SK-N-SH (cell line): ENCODE data around the gene ZC3HAV1L. TPM values are rescaled to one million over a fixed set of nuclear protein-coding genes. Genes with fewer than 3 reads are reported as not detected.

Experiments used
- CTCF ChIA-PET: fragments of 300-600, 350-600 bp; formaldehyde crosslinking; extraction: SDS; loops from one replicate; lab custom pipeline; 2021; lab: Yijun Ruan, JAX
- POLR2A ChIA-PET: fragments of 350-600 bp; sonication (Branson Sonifier 250); formaldehyde crosslinking; extraction: SDS; loops from one replicate; lab custom pipeline; 2020; ENCODE audit warnings: antibody characterized with exemption, inconsistent platforms; lab: Yijun Ruan, JAX
- DNase-seq: peaks from one replicate; pipeline ENCODE4 v3.0.0; 2012
- H2AFZ ChIP-seq: fragments of 200-600 bp; sonication (generic); 2 replicates; pipeline ENCODE4 v1.8.1; 2016; ENCODE audit warnings: antibody characterized with exemption, mild to moderate bottlenecking, low read depth
- H3F3A ChIP-seq: fragments of 200-600 bp; sonication (generic); replicated peaks from 2 replicates; pipeline ENCODE3; 2016; ENCODE audit warnings: antibody characterized with exemption, mild to moderate bottlenecking; ENCODE audit not compliant: insufficient read depth
- H3K27ac ChIP-seq, 2 experiments: fragments of 200-500 bp in 1 of 2; fragments of 200-600 bp in 1 of 2; sonication (Bioruptor generic) in 1 of 2; sonication (generic), shearing (Covaris generic) in 1 of 2; 2 replicates each; pipeline versions ENCODE4 v1.5.1 to v1.6.1; 2014 to 2016; ENCODE audit warnings: low read depth in 2 of 2, inconsistent platforms in 1 of 2, low read length in 1 of 2, mild to moderate bottlenecking in 1 of 2, mixed read lengths in 1 of 2
- H3K27me3 ChIP-seq: fragments of 200-600 bp; sonication (generic), shearing (Covaris generic); 2 replicates; pipeline ENCODE4 v1.6.1; 2016; ENCODE audit warnings: mixed run types; ENCODE audit not compliant: insufficient read depth
- H3K36me3 ChIP-seq, 2 experiments: fragments of 200-500 bp in 1 of 2; fragments of 200-600 bp in 1 of 2; sonication (Bioruptor generic) in 1 of 2; sonication (generic) in 1 of 2; replicated peaks in 1 of 2; 2 replicates each; pipeline versions ENCODE3 to v1.5.1; 2014 to 2016; ENCODE audit warnings: low read length in 1 of 2, mild to moderate bottlenecking in 1 of 2; ENCODE audit not compliant: insufficient read depth in 2 of 2, control insufficient read depth in 1 of 2
- H3K4me1 ChIP-seq, 2 experiments: fragments of 200-500 bp in 1 of 2; fragments of 200-600 bp in 1 of 2; sonication (Bioruptor generic) in 1 of 2; sonication (generic), shearing (Covaris generic) in 1 of 2; 2 replicates each; pipeline versions ENCODE4 v1.5.1 to v1.6.1; 2014 to 2016; ENCODE audit warnings: low read depth in 1 of 2, low read length in 1 of 2, mixed run types in 1 of 2; ENCODE audit not compliant: insufficient read depth in 2 of 2, control insufficient read depth in 1 of 2
- H3K4me2 ChIP-seq: fragments of 200-600 bp; sonication (generic), shearing (Covaris generic); 2 replicates; pipeline ENCODE4 v1.6.1; 2017; ENCODE audit warnings: mixed run types
- H3K4me3 ChIP-seq, 2 experiments: fragments of 200-500 bp in 1 of 2; fragments of 200-600 bp in 1 of 2; sonication (Bioruptor generic) in 1 of 2; sonication (generic), shearing (Covaris generic) in 1 of 2; 2 replicates each; pipeline versions ENCODE4 v1.5.1 to v1.8.1; 2014 to 2016; ENCODE audit warnings: low read depth in 2 of 2, inconsistent platforms in 1 of 2, low read length in 1 of 2, mild to moderate bottlenecking in 1 of 2, mixed read lengths in 1 of 2, moderate library complexity in 1 of 2
- H3K79me2 ChIP-seq: fragments of 200-600 bp; sonication (generic); 2 replicates; pipeline ENCODE4 v1.8.1; 2017; ENCODE audit warnings: mild to moderate bottlenecking; ENCODE audit not compliant: insufficient read depth
- H3K9ac ChIP-seq: fragments of 200-600 bp; sonication (generic); 2 replicates; pipeline ENCODE4 v1.6.1; 2017; ENCODE audit warnings: mixed run types
- H3K9me2 ChIP-seq: fragments of 200-600 bp; sonication (generic); 2 replicates; pipeline ENCODE4 v1.6.1; 2017; ENCODE audit warnings: mixed run types
- H3K9me3 ChIP-seq: fragments of 200-600 bp; sonication (generic); 2 replicates; pipeline ENCODE4 v1.6.1; 2017; ENCODE audit warnings: mixed run types, mild to moderate bottlenecking, moderate library complexity
- H4K20me1 ChIP-seq: fragments of 200-600 bp; sonication (generic); 2 replicates; pipeline ENCODE4 v1.6.1; 2017; ENCODE audit warnings: mild to moderate bottlenecking, mixed run types; ENCODE audit not compliant: insufficient read depth
- FOSL2 ChIP-seq: IDR thresholded peaks from 2 replicates; pipeline ENCODE4 v1.4.0; 2012; ENCODE audit warnings: low read depth, mild to moderate bottlenecking, moderate library complexity, borderline replicate concordance
- FOXJ3 ChIP-seq: sonication (generic); formaldehyde crosslinking; IDR thresholded peaks from 2 replicates; pipeline ENCODE4 v1.5.1; 2020; ENCODE audit warnings: mild to moderate bottlenecking, missing genetic modification reagents
- GABPA ChIP-seq: IDR thresholded peaks from 2 replicates; pipeline ENCODE4 v1.4.0; 2012; ENCODE audit warnings: low read depth, mild to moderate bottlenecking
- GATA2 ChIP-seq: sonication (generic); formaldehyde crosslinking; IDR thresholded peaks from 2 replicates; pipeline ENCODE4 v1.5.0; 2020; ENCODE audit warnings: mild to moderate bottlenecking, missing genetic modification reagents
- JUND ChIP-seq: IDR thresholded peaks from 2 replicates; pipeline ENCODE4 v1.4.0; 2012
- MEF2A ChIP-seq: IDR thresholded peaks from 2 replicates; pipeline ENCODE4 v1.4.0; 2012; ENCODE audit warnings: low read depth, borderline replicate concordance
- RAD21 ChIP-seq: IDR thresholded peaks from 2 replicates; pipeline ENCODE4 v1.6.1; 2012; ENCODE audit warnings: mild to moderate bottlenecking, low read length
- RFX5 ChIP-seq: IDR thresholded peaks from 2 replicates; pipeline ENCODE4 v1.6.1; 2012; ENCODE audit warnings: mild to moderate bottlenecking, improper control_type of control experiment, low read length
- SIN3A ChIP-seq: IDR thresholded peaks from 2 replicates; pipeline ENCODE4 v1.6.1; 2012; ENCODE audit warnings: low read depth, mild to moderate bottlenecking, low read length, moderate library complexity, borderline replicate concordance
- SMC3 ChIP-seq: IDR thresholded peaks from 2 replicates; pipeline ENCODE4 v1.6.1; 2012; ENCODE audit warnings: low read depth, low read length, improper control_type of control experiment
- TCF12 ChIP-seq: IDR thresholded peaks from 2 replicates; pipeline ENCODE4 v1.4.0; 2012
- YY1 ChIP-seq: IDR thresholded peaks from 2 replicates; pipeline ENCODE4 v1.4.0; 2012; ENCODE audit warnings: low read depth, mild to moderate bottlenecking
- WGBS: methylation state at CpG from one replicate; pipeline ENCODE4 v1.1.6; 2017; ENCODE audit warnings: low lambda C conversion rate; 5-methylcytosine and 5-hydroxymethylcytosine counted together
- polyA plus RNA-seq, 3 experiments: library from polyadenylated mRNA; depleted of rRNA; stranded (reverse); fragments of >200 nt; gene quantifications; 2 replicates each; pipeline ENCODE4 v1.2.3, GENCODE V29; 2012
- TF ChIP-seq, protein P1 (sequence below): IDR thresholded peaks from 2 replicates; pipeline ENCODE4; 2012
- TF ChIP-seq, protein P2 (sequence below): IDR thresholded peaks from 2 replicates; pipeline ENCODE4 v1.4.0; 2012; ENCODE audit warnings: low read depth
- TF ChIP-seq, protein P3 (sequence below): fragments of 200-600 bp; sonication (generic); IDR thresholded peaks from 2 replicates; pipeline ENCODE4 v1.6.1; 2017; ENCODE audit warnings: antibody characterized with exemption, mild to moderate bottlenecking, moderate library complexity
- TF ChIP-seq, protein P4 (sequence below): IDR thresholded peaks from 2 replicates; pipeline ENCODE4 v1.4.0; 2012; ENCODE audit warnings: low read depth, borderline replicate concordance

ZC3HAV1L gene
- polyA plus RNA-seq, 1 of the 3 experiments (the other 2 are of a cell fraction) = 9.7 TPM

DNA sequence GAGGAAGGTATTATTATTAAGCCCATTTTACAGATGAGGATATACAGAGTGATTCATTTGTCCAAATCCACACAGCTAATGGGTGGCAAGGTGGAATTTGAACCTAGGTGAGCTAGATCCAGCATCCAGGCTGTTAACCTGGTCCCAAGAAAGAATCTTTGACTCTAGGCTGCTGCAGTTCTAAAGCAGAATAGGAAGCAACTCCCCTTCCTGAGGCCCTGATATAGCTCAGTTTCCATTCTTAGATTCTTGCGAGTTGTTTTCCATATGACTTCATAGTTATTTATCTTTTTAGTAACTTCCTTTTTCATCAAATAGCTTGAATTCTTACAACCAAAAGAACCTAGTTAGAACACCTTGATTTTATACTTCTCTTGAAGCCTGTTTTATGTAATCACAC, 24.1 kb upstream of the ZC3HAV1L start:
- Histone ChIP-seq H3K9ac (no peak overlapping the region), H3K36me3 (peaks cover 34 to 46% of the 10 kb centered on the region in 2 experiments), H3K27ac (no peak overlapping the region), H3K9me3 (no peaks in the 10 kb centered on the region), H3K4me1 (no peaks in the 10 kb centered on the region), H3K79me2 (no peaks in the 10 kb centered on the region), H4K20me1 (no peaks in the 10 kb centered on the region), H3K27me3 (no peaks in the 10 kb centered on the region), H3K4me2 (no peak overlapping the region), H3K4me3 (no peak overlapping the region), H3K9me2 (no peaks in the 10 kb centered on the region), H3F3A (no peaks in the 10 kb centered on the region), H2AFZ (no peak overlapping the region)
- ChIA-PET CTCF (interaction anchor here (0.6 to 10.1 kb wide), 10 partner anchors 9 to 173 kb away, joined by 3 to 84 read pairs (median 4); no protein-coding TSS in a partner anchor), POLR2A (no interaction called here)
- TF ChIP-seq, protein P1, sequence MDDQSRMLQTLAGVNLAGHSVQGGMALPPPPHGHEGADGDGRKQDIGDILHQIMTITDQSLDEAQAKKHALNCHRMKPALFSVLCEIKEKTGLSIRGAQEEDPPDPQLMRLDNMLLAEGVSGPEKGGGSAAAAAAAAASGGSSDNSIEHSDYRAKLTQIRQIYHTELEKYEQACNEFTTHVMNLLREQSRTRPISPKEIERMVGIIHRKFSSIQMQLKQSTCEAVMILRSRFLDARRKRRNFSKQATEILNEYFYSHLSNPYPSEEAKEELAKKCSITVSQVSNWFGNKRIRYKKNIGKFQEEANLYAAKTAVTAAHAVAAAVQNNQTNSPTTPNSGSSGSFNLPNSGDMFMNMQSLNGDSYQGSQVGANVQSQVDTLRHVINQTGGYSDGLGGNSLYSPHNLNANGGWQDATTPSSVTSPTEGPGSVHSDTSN = no peak
- no peak for TF ChIP-seq GABPA
- TF ChIP-seq, protein P2, sequence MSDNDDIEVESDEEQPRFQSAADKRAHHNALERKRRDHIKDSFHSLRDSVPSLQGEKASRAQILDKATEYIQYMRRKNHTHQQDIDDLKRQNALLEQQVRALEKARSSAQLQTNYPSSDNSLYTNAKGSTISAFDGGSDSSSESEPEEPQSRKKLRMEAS = no peak
- TF ChIP-seq FOXJ3 (CRISPR knock-in tag) = no peak
- TF ChIP-seq JUND = no peak
- TF ChIP-seq SIN3A = no peak
- TF ChIP-seq, protein P3, sequence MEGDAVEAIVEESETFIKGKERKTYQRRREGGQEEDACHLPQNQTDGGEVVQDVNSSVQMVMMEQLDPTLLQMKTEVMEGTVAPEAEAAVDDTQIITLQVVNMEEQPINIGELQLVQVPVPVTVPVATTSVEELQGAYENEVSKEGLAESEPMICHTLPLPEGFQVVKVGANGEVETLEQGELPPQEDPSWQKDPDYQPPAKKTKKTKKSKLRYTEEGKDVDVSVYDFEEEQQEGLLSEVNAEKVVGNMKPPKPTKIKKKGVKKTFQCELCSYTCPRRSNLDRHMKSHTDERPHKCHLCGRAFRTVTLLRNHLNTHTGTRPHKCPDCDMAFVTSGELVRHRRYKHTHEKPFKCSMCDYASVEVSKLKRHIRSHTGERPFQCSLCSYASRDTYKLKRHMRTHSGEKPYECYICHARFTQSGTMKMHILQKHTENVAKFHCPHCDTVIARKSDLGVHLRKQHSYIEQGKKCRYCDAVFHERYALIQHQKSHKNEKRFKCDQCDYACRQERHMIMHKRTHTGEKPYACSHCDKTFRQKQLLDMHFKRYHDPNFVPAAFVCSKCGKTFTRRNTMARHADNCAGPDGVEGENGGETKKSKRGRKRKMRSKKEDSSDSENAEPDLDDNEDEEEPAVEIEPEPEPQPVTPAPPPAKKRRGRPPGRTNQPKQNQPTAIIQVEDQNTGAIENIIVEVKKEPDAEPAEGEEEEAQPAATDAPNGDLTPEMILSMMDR = no peak
- TF ChIP-seq TCF12 = no peak
- TF ChIP-seq RFX5 = no peak
- TF ChIP-seq SMC3 = no peak
- TF ChIP-seq RAD21 = no peak
- no peak for TF ChIP-seq MEF2A
- TF ChIP-seq GATA2 (CRISPR knock-in tag) = no peak
- no peak for TF ChIP-seq FOSL2
- no peak for DNase-seq
- WGBS = 95% methylated on average over 1 of the region's 1 CpG

DNA sequence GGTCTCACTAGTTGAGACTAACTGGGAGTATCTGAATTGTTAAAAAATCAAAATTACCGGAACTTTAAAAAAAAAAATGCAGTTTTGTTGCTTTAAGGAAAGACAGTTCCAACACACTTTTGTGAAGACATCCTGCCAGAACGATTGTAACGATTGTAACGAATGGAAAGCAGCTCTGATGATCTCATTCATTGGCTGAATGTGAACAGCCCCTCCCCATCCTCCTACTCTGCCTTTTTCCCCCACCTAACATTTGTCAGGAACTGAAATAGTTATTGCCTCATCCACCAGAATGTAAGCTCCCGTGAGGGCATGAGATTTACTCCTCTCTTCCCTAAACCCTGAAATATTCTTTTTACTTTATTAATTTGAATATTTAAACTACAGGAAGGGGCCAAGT, 23.1 kb upstream of the ZC3HAV1L start:
- TF ChIP-seq YY1 = no peak
- TF ChIP-seq, protein P4, sequence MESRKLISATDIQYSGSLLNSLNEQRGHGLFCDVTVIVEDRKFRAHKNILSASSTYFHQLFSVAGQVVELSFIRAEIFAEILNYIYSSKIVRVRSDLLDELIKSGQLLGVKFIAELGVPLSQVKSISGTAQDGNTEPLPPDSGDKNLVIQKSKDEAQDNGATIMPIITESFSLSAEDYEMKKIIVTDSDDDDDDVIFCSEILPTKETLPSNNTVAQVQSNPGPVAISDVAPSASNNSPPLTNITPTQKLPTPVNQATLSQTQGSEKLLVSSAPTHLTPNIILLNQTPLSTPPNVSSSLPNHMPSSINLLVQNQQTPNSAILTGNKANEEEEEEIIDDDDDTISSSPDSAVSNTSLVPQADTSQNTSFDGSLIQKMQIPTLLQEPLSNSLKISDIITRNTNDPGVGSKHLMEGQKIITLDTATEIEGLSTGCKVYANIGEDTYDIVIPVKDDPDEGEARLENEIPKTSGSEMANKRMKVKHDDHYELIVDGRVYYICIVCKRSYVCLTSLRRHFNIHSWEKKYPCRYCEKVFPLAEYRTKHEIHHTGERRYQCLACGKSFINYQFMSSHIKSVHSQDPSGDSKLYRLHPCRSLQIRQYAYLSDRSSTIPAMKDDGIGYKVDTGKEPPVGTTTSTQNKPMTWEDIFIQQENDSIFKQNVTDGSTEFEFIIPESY = no peak
- H2AFZ ChIP-seq = no peak overlapping the region
- H3K79me2 ChIP-seq = no peaks in the 10 kb centered on the region
- no peak overlapping the region for H3K4me3 ChIP-seq
- H3K9me3 ChIP-seq = no peaks in the 10 kb centered on the region
- 87% methylated on average over 5 of the region's 5 CpGs for WGBS
- no peaks in the 10 kb centered on the region for H4K20me1 ChIP-seq
- H3K4me2 ChIP-seq = no peak overlapping the region
- DNase-seq = no peak
- no peaks in the 10 kb centered on the region for H3K27me3 ChIP-seq
- no peaks in the 10 kb centered on the region for H3F3A ChIP-seq
- peaks cover 24 to 40% of the 10 kb centered on the region in 2 experiments for H3K36me3 ChIP-seq
- no peak overlapping the region for H3K9ac ChIP-seq
- no peak overlapping the region for H3K27ac ChIP-seq
- CTCF ChIA-PET = interaction anchor here (0.7 to 10.1 kb wide), 7 partner anchors 10 to 172 kb away, joined by 3 to 84 read pairs (median 4); no protein-coding TSS in a partner anchor
- POLR2A ChIA-PET = no interaction called here
- peaks cover 5 to 8% of the 10 kb centered on the region in 2 experiments; a peak in 3 of 4 replicates for H3K4me1 ChIP-seq
- H3K9me2 ChIP-seq = no peaks in the 10 kb centered on the region
